ENCODE measurements around the gene NRP1.

The NRP1 gene

GRCh38 chr10:33189363-33189762 lies 145.1 kb downstream of the NRP1 start:
- TF ChIP-seq, protein P1, sequence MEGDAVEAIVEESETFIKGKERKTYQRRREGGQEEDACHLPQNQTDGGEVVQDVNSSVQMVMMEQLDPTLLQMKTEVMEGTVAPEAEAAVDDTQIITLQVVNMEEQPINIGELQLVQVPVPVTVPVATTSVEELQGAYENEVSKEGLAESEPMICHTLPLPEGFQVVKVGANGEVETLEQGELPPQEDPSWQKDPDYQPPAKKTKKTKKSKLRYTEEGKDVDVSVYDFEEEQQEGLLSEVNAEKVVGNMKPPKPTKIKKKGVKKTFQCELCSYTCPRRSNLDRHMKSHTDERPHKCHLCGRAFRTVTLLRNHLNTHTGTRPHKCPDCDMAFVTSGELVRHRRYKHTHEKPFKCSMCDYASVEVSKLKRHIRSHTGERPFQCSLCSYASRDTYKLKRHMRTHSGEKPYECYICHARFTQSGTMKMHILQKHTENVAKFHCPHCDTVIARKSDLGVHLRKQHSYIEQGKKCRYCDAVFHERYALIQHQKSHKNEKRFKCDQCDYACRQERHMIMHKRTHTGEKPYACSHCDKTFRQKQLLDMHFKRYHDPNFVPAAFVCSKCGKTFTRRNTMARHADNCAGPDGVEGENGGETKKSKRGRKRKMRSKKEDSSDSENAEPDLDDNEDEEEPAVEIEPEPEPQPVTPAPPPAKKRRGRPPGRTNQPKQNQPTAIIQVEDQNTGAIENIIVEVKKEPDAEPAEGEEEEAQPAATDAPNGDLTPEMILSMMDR (IDR thresholded peaks at IDR 0.05; ENCODE audit: borderline replicate concordance, control extremely low read depth, extremely low read depth, insufficient read depth, missing control alignments) = no peak
- in situ Hi-C loops (cut with MboI; ENCODE audit: low sequenced_read_pairs, unreplicated experiment) = no loop called here
- DNase-seq (ENCODE audit: low spot score) = no peak

DNA sequence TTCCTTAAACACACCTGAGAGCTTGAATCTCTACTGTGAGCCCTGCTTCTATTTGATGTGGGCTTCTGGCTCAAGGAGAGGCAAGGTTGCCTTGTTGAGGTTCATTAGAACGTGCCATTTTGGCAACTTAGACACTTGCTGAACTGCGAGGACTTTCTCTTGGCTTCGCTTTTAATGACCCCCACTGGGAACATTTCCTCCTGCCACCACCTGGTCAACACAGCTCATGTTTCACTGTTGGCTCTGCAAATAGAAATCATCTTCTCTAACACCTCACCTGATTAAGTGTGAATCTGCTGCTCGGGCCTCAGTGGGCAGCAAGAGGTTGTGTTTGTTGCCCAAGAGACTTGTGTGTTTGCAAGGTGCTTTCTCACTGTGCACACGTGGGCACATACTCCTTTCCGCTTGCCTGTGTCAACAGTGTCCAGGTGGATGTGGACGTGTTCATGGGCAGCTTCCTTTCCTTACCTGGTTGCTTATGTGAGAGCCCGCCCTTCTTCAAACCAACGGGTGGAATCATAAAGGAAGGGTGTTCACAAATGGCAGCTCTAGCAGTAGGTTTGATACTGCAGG lies 147.0 kb downstream of the NRP1 start:
- DNase-seq (ENCODE audit: low spot score) = no peak
- in situ Hi-C loops (cut with MboI; ENCODE audit: low sequenced_read_pairs, unreplicated experiment) = no loop called here
- TF ChIP-seq, protein P1 (IDR thresholded peaks at IDR 0.05; ENCODE audit: borderline replicate concordance, control extremely low read depth, extremely low read depth, insufficient read depth, missing control alignments) = no peak

DNA sequence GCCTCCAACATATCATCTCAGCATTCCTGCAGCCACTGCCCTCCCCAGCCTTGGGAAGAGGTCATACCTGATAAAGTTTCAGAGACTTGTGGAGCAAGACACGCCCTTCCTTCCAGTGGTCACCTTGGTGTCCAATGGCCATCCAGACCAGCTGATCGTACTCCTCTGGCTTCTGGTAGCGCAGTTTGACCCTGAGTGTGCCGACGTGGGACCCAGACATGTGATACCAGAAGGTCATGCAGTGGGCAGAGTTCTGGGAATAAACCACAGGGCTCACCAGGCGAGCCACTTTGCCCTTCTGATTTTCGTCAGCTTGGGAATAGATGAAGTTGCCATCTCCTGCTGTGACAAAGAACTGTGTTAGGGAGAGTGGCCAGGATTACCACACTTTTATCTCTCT lies 148.3 kb downstream of the NRP1 start:
- TF ChIP-seq, protein P1 (IDR thresholded peaks at IDR 0.05; ENCODE audit: borderline replicate concordance, control extremely low read depth, extremely low read depth, insufficient read depth, missing control alignments) = no peak
- in situ Hi-C loops (cut with MboI; ENCODE audit: low sequenced_read_pairs, unreplicated experiment) = no loop called here
- DNase-seq (ENCODE audit: low spot score) = no peak

DNA sequence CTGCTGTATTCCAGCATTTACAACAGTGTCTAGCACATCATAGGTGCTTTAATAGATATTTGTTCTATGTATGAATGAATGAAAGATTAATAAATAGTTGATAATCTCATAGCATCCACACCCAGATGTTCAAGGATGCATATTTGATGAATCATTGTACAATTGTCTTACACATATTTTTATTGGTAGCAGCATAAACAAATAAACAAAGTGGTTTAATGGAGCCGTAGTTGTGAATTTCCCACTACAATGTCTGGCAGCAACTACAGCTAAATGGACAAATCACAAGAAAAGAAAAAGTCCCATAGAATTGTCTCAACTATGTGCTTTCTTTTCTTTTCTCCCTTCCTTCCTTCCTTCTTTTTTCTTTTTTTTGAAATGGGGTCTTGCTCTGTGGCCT lies 150.8 kb downstream of the NRP1 start:
- in situ Hi-C loops (cut with MboI; ENCODE audit: low sequenced_read_pairs, unreplicated experiment) = no loop called here
- no peak for DNase-seq (ENCODE audit: low spot score)

DNA sequence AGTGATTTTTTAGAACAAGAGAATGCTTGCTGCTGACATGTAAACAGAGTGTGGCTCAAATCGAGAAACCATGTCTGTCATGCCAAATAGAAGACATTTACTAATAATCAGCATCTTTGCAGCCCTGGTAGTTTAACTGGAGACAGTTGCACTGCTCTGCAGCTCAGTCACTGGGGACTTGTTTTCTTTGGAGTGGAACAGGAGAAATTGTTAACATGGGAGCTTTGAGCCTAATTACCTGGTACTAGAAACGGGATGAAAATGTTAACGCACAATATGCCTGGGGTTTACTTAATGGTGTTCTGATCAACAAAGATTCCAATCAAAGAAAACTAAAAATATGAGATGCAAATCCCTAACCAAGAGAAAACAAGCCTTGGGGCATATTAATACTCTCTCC lies 153.5 kb downstream of the NRP1 start:
- DNase-seq (ENCODE audit: low spot score) = no peak
- TF ChIP-seq, protein P1 (IDR thresholded peaks at IDR 0.05; ENCODE audit: borderline replicate concordance, control extremely low read depth, extremely low read depth, insufficient read depth, missing control alignments) = no peak
- in situ Hi-C loops (cut with MboI; ENCODE audit: low sequenced_read_pairs, unreplicated experiment) = no loop called here

More for the DNA sequence above, 150.8 kb downstream of the NRP1 start:
- TF ChIP-seq, protein P1 (IDR thresholded peaks at IDR 0.05; ENCODE audit: borderline replicate concordance, control extremely low read depth, extremely low read depth, insufficient read depth, missing control alignments) = no peak

- DNase-seq (ENCODE audit: low spot score) = no peak
- in situ Hi-C loops (cut with MboI; ENCODE audit: low sequenced_read_pairs, unreplicated experiment) = no loop called here
- TF ChIP-seq, protein P1 (IDR thresholded peaks at IDR 0.05; ENCODE audit: borderline replicate concordance, control extremely low read depth, extremely low read depth, insufficient read depth, missing control alignments) = no peak
Observed at GRCh38 chr10:33180390-33180789, 154.1 kb downstream of the NRP1 start.

All from GM13976 (cell line).